Spleen (tissue), 7 donors: Measurements from ENCODE around the gene DDR1.

Experiments used
- CTCF ChIP-seq, 11 experiments: fragments of 200-600 bp in 7 of 11; fragments of 450-650 bp in 4 of 11; sonication (generic) in 4 of 11; IDR thresholded peaks in 8 of 11; conservative IDR thresholded peaks in 3 of 11; 1 replicate in 7 of 11; 2 replicates in 4 of 11; pipeline versions ENCODE4 v1.4.0 to v1.8.0; 2016 to 2021; ENCODE audit warnings: antibody characterized with exemption in 11 of 11, inconsistent platforms in 4 of 11, mild to moderate bottlenecking in 1 of 11
- POLR2A ChIP-seq, 3 donors: fragments of 450-650 bp; IDR thresholded peaks; one replicate each; pipeline ENCODE4 v1.5.1; 2017; ENCODE audit warnings: antibody characterized with exemption in 3 of 3, mild to moderate bottlenecking in 1 of 3
- donor health status: DM: no; HTN: no; CAD: no; lungs with moderate emphysema.
- donor health status: DM: no; HTN: no; CAD: no.
- donor health status: DM: no; HTN: no; CAD: no.

DNA sequence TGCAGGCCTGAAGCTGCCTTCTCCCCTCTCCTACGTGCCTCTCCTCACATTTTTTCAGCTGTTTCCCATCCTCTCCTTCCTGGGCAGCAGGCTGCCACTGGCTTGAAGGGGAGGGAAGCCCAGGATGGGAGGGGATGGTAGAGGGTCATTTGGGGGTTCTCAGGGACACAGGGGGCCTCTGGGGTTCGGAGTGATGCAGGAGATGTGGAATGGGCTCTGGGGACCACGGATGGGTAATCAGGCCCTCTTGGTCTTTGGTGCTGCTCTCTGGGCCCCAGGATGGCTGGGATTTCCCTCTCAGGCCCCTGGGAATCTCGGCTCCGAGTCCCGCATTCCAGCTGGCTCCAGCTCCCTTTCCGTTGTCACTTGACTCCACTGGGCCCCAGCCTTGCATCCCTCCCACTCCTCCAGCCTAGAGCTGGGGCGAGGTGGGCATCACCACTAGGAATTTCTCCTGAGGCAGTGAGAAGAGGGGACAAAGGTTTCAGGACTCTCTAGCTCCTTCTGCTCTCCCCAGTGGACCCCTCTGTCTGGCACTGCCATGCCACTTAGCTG lies 2.0 kb upstream of the DDR1 start:
- TF ChIP-seq CTCF (IDR thresholded peaks at IDR 0.05 in 8 of 11, conservative IDR thresholded peaks at IDR 0.05 in 3 of 11) (no peak), POLR2A (IDR thresholded peaks at IDR 0.05) (no peak)
